ENCODE results near the gene STIP1. TPM values are rescaled to one million over a fixed set of nuclear protein-coding genes. Genes with fewer than 3 reads are reported as not detected.

Gene STIP1
- total and polyA plus RNA-seq, 9 of the 15 experiments (the other 6 are each of a cell fraction or from before 2014, with no cell fraction given) = 58.1 to 465 (median 346) TPM

DNA sequence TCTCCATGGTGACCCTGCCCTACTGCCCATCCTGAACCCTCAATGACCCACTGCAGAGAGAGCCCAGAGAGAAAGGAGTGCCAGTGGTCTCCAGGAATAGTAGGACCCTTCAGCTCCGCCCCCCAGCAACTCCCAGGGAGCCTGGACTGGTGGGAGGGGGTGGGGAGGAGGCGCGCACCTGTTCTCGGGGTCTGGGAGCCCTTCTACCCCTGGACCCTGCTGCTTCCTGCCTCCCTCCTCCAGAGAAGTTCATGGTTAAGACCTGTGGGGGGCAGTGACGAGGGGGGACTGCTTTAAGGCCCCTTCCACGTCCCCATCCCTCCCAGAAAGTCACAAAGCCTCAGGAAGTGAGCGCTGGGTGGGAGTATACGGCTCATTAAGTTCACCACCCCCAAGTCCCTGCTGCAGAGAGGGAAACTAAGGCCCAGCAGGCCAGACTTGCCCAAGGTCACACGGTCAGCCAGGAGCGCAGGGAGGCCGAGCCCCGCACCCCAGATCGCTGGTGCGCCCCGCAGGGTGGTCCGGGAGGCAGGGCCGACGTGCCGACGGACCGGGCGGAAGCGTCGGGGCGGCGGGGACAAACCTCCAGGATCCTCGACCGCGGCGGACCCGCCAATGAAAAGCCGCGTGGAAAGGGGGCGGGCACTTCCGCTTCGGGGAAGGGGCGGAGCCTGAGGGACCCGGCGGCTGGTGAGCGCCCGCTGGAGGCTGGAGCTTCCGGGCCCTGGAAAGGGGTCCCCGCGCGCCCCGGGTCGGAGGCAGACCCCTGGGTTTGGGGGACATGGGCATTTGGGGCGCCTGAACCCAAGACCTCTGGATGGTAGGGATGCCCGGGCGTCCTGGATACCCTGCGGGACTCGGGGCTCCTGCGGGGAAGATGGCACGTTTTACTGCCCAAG is 39.9 kb downstream of the STIP1 start, which contains the start of the genes NUDT22 and TRPT1 (continued):
- no peak for TF ChIP-seq BRF1 (IDR thresholded peaks at IDR 0.05; ENCODE audit: borderline replicate concordance, extremely low read depth, insufficient read length)
- peak; percentile 55 for TF ChIP-seq POLR2B (IDR thresholded peaks at IDR 0.05; ENCODE audit: low read depth, partially characterized antibody)
- TF ChIP-seq CREB5 (CRISPR knock-in tag; IDR thresholded peaks at IDR 0.05) = no peak
- TF ChIP-seq NKRF (IDR thresholded peaks at IDR 0.05; ENCODE audit: borderline replicate concordance) = peak; percentile 41; the same call in 1 of the 2 replicates
- no peak for TF ChIP-seq KDM4B (IDR thresholded peaks at IDR 0.05; ENCODE audit: borderline replicate concordance in 2 of 2, low read depth in 1 of 2)
- TF ChIP-seq AFF4 (CRISPR knock-in tag; IDR thresholded peaks at IDR 0.05) = peak; percentile 54; the same call in 1 of the 2 replicates
- TF ChIP-seq ETV5 (CRISPR knock-in tag; IDR thresholded peaks at IDR 0.05; ENCODE audit: low read depth) = peak; percentile 82
- no peak for TF ChIP-seq CGGBP1 (CRISPR knock-in tag; IDR thresholded peaks at IDR 0.05)
- no peak for TF ChIP-seq ATF1 (CRISPR knock-in tag; IDR thresholded peaks at IDR 0.05)
- peak; percentile 46; the same call in 1 of the 2 replicates for TF ChIP-seq ATF1 (tag; IDR thresholded peaks at IDR 0.05)
- TF ChIP-seq VEZF1 (CRISPR knock-in tag; IDR thresholded peaks at IDR 0.05) = peak; percentile 72
- TF ChIP-seq ETV1 (tag; conservative IDR thresholded peaks at IDR 0.05; ENCODE audit: low read depth) = peak; percentile 42
- TF ChIP-seq POLR2G (IDR thresholded peaks at IDR 0.05; ENCODE audit: low read depth, low read length) = peak; percentile 87
- TF ChIP-seq GTF2F1 (IDR thresholded peaks at IDR 0.05; ENCODE audit: low read depth, low read length) = no peak
- TF ChIP-seq MYNN (IDR thresholded peaks at IDR 0.05) = 0 out of 2 replicates have a peak, but pooled peaks have one; percentile 19
- TF ChIP-seq MYNN (CRISPR knock-in tag; IDR thresholded peaks at IDR 0.05) = no peak
